Measurements from ENCODE around the gene OTOL1. TPM values are rescaled to one million over a fixed set of nuclear protein-coding genes. Genes with fewer than 3 reads are reported as not detected.

The OTOL1 gene
- not detected in 2 replicates for total RNA-seq

GRCh38 chr3:161496508-161496907, at the start of gene OTOL1:
TSS of gene OTOL1 (plus strand) at chr3:161496808. CDS start at chr3:161496808, 0 bp downstream.

Other genes starting within 250 kb of the OTOL1 start
- gene SPTSSB, start 125.3 kb upstream of the OTOL1 start, total RNA-seq, result not detected in 2 replicates

Data from dermis lymphatic vessel endothelial cell (primary cell).